ENCODE data around the gene PPP1CA. TPM values are rescaled to one million over a fixed set of nuclear protein-coding genes. Genes with fewer than 3 reads are reported as not detected.
A peak's percentile ranks its signal among the peaks of the same experiment; 100 is the strongest.

The PPP1CA gene
- total RNA-seq, 1 donor: 172 TPM

GRCh38 chr11:67396259-67396581 is 5.4 kb downstream of the PPP1CA start:
- no peak for TF ChIP-seq CTCF (IDR thresholded peaks at IDR 0.05; ENCODE audit: insufficient read depth, low read depth, low read length)
- no peak overlapping the region for H3K4me3 ChIP-seq (ENCODE audit: low read depth, low read length)
- DNase-seq (ENCODE audit: low read depth): no peak

DNA sequence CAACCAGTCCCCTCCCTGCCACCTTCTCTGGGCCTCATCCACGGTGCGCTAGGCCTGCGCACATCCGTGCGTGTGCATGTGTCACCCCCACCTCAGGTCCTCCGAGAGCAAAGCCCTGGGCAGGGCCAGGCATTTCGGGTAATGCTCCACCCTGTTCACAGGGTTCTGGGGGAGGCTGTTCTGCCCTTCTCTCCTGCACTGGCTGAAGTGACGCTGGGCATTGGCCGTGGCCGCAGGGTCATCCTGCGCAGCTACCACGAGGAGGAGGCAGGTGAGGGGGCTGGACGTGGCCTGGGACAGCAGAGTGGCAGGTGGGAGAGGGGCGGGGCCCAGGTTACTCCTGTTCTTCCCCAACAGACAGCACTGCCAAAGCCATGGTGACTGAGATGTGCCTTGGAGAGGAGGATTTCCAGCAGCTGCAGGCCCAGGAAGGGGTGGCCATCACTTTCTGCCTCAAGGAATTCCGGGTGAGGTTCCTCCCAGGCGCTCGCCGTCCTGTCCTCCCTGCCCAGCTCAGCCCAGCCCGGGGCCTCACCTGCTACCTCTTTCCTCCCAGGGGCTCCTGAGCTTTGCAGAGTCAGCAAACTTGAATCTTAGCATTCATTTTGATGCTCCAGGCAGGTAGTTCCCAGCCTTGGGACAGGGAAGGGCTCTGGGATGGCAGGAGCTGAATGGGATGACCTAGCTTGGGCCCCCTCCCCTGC is 6.0 kb downstream of the PPP1CA start:
- H3K4me3 ChIP-seq (ENCODE audit: low read depth, low read length): no peak overlapping the region
- no peak for DNase-seq (ENCODE audit: low read depth)
- TF ChIP-seq CTCF (IDR thresholded peaks at IDR 0.05; ENCODE audit: insufficient read depth, low read depth, low read length): no peak

DNA sequence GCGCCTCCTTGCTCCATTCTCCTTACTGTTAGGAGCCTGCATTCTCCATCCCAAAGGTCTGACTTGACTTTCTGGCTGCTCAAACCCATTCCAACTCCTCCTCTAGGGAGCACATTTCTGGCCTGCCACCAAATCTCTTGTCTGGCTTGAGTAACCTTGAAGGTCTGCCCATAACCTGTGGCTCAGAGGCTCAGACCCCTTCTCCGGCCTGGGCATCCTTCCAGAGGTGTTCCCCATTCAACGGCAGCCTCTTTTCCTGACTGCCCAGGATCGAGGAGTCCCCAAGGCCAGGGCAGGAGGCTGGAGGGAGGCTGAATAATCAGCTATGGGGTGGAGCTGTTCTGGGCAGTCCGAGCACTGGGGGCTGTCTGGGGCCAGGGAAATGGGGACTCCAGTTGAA is 7.7 kb downstream of the PPP1CA start:
- no peak overlapping the region for H3K4me3 ChIP-seq (ENCODE audit: low read depth, low read length)
- no peak for TF ChIP-seq CTCF (IDR thresholded peaks at IDR 0.05; ENCODE audit: insufficient read depth, low read depth, low read length)
- DNase-seq (ENCODE audit: low read depth): no peak

- no peak overlapping the region for H3K4me3 ChIP-seq (ENCODE audit: low read depth, low read length)
- TF ChIP-seq CTCF (IDR thresholded peaks at IDR 0.05; ENCODE audit: insufficient read depth, low read depth, low read length): no peak
- no peak for DNase-seq (ENCODE audit: low read depth)
These were observed 8.2 kb downstream of the PPP1CA start for GRCh38 chr11:67393437-67393836.

- no peak for DNase-seq (ENCODE audit: low read depth)
- H3K4me3 ChIP-seq (ENCODE audit: low read depth, low read length): peak overlapping the region; percentile 88
- no peak for TF ChIP-seq CTCF (IDR thresholded peaks at IDR 0.05; ENCODE audit: insufficient read depth, low read depth, low read length)
These were observed 9.4 kb downstream of the PPP1CA start for GRCh38 chr11:67392183-67392715.

GRCh38 chr11:67391304-67392182 is 10.1 kb downstream of the PPP1CA start, which contains the start of gene RAD9A:
Gene RAD9A, plus strand, starts transcription at chr11:67391986. Its CDS starts 59 bp downstream, at chr11:67392045.
- DNase-seq (ENCODE audit: low read depth): peak; percentile 94
- peak within 1 kb of the TSS; percentile 88 for H3K4me3 ChIP-seq (ENCODE audit: low read depth, low read length)
- TF ChIP-seq CTCF (IDR thresholded peaks at IDR 0.05; ENCODE audit: insufficient read depth, low read depth, low read length): no peak

All from fibroblast of villous mesenchyme (primary cell).